ENCODE measurements around the gene TCHP. TPM values are rescaled to one million over a fixed set of nuclear protein-coding genes. Genes with fewer than 3 reads are reported as not detected.
A peak's percentile ranks its signal among the peaks of the same experiment; 100 is the strongest.

The TCHP gene
- total RNA-seq, 4 donors from 2014 or later: 23.9 to 120 (median 36.3) TPM

- Histone ChIP-seq H3K9me3 (no peaks in the 10 kb centered on the region), H3K27ac (peak overlapping the region; percentile 47 to 88 (median 74)), H3K4me1 (peaks cover 3 to 23% (median 15%) of the 10 kb centered on the region in 4 donors), H3K4me3 (peak overlapping the region; percentile 68 to 93 (median 81)), H3K27me3 (no peaks in the 10 kb centered on the region), H3K36me3 (no peaks in the 10 kb centered on the region)
- TF ChIP-seq, protein P1, sequence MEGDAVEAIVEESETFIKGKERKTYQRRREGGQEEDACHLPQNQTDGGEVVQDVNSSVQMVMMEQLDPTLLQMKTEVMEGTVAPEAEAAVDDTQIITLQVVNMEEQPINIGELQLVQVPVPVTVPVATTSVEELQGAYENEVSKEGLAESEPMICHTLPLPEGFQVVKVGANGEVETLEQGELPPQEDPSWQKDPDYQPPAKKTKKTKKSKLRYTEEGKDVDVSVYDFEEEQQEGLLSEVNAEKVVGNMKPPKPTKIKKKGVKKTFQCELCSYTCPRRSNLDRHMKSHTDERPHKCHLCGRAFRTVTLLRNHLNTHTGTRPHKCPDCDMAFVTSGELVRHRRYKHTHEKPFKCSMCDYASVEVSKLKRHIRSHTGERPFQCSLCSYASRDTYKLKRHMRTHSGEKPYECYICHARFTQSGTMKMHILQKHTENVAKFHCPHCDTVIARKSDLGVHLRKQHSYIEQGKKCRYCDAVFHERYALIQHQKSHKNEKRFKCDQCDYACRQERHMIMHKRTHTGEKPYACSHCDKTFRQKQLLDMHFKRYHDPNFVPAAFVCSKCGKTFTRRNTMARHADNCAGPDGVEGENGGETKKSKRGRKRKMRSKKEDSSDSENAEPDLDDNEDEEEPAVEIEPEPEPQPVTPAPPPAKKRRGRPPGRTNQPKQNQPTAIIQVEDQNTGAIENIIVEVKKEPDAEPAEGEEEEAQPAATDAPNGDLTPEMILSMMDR (IDR thresholded peaks at IDR 0.05): no peak
- TF ChIP-seq POLR2A (IDR thresholded peaks at IDR 0.05): peak in 1 of 2 donors; percentile 1
- no peak for DNase-seq
These were observed 19.1 kb upstream of the TCHP start for GRCh38 chr12:109880938-109881337.

DNA sequence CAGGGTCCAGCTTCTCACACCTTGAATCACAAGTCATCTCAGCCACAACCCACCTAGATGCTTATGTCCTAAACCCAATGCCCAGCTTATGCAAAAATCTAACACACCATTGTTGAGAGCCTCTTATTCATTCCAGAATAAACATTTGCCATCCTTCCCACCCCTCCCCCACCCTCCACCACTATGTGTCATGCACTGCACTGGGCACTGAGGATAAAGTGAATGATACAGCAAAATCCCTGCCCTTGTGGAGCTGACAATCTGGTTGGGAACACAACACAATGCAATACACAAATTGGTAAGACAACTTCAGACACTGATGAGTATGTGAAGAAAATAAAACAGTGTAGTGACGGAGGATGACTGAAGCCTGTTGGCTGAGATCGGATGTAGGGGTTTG is 18.3 kb upstream of the TCHP start:
- no peak overlapping the region for H3K4me3 ChIP-seq
- no peak overlapping the region for H3K27ac ChIP-seq
- DNase-seq: no peak
- TF ChIP-seq POLR2A (IDR thresholded peaks at IDR 0.05): no peak
- TF ChIP-seq, protein P1 (IDR thresholded peaks at IDR 0.05): no peak
- no peaks in the 10 kb centered on the region for H3K36me3 ChIP-seq
- H3K27me3 ChIP-seq: no peaks in the 10 kb centered on the region
- H3K4me1 ChIP-seq: peaks cover 3 to 19% (median 15%) of the 10 kb centered on the region in 4 donors
- no peaks in the 10 kb centered on the region for H3K9me3 ChIP-seq

GRCh38 chr12:109883461-109883860 is 16.6 kb upstream of the TCHP start:
- Histone ChIP-seq H3K9me3 (no peaks in the 10 kb centered on the region), H3K36me3 (no peaks in the 10 kb centered on the region), H3K4me1 (peaks cover 2 to 18% (median 13%) of the 10 kb centered on the region in 4 donors), H3K27ac (no peak overlapping the region), H3K4me3 (no peak overlapping the region), H3K27me3 (no peaks in the 10 kb centered on the region)
- peak in 2 of 3 donors; percentile 58 to 80 for DNase-seq
- TF ChIP-seq, protein P1 (IDR thresholded peaks at IDR 0.05): no peak
- no peak for TF ChIP-seq POLR2A (IDR thresholded peaks at IDR 0.05)

DNA sequence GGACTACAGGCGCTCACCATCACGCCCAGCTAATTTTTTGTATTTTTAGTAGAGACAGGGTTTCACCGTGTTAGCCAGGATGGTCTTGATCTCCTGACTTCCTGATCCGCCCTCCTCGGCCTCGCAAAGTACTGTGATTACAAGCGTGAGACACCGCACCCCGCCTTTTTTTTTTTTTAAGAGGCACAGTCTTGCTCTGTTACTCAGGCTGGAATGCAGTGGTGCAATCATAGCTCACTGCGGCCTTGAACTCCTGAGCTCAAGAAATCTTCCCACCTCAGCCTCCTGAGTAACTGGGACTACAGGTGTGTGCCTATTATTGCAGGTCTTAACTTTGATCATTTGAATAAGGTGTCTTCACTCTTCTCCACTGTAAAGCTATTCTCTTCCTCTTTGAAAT is 14.5 kb upstream of the TCHP start:
- H3K4me3 ChIP-seq: no peak overlapping the region
- H3K4me1 ChIP-seq: peaks cover 0 to 7% (median 5%) of the 10 kb centered on the region in 4 donors
- H3K36me3 ChIP-seq: no peaks in the 10 kb centered on the region
- TF ChIP-seq, protein P1 (IDR thresholded peaks at IDR 0.05): peak in 3 of 6 experiments; percentile 28 to 48 (median 39)
- TF ChIP-seq POLR2A (IDR thresholded peaks at IDR 0.05): no peak
- H3K27me3 ChIP-seq: no peaks in the 10 kb centered on the region
- peak in 2 of 3 donors; percentile 57 to 66 for DNase-seq
- no peak overlapping the region for H3K27ac ChIP-seq
- H3K9me3 ChIP-seq: no peaks in the 10 kb centered on the region

GRCh38 chr12:109888179-109889020 is 11.7 kb upstream of the TCHP start:
- H3K27me3 ChIP-seq: no peaks in the 10 kb centered on the region
- H3K4me1 ChIP-seq: peaks cover 0 to 7% (median 2%) of the 10 kb centered on the region in 4 donors
- no peaks in the 10 kb centered on the region for H3K36me3 ChIP-seq
- peak overlapping the region; percentile 20 to 70 (median 56) for H3K27ac ChIP-seq
- peak in 1 of 3 donors; percentile 32 for DNase-seq
- TF ChIP-seq POLR2A (IDR thresholded peaks at IDR 0.05): no peak
- TF ChIP-seq, protein P1 (IDR thresholded peaks at IDR 0.05): no peak
- no peak overlapping the region for H3K4me3 ChIP-seq
- no peaks in the 10 kb centered on the region for H3K9me3 ChIP-seq

Data from Peyer's patch (tissue), 4 donors.